PC-9 (cell line): ENCODE measurements around the gene PRR29. TPM values are rescaled to one million over a fixed set of nuclear protein-coding genes. Genes with fewer than 3 reads are reported as not detected.

ENCODE experiments used
- BruUV-seq: library from RNA; stranded (reverse); fragments of 400-500 nt; replicated peaks from 2 replicates; lab custom pipeline; 2021; lab: Mats Ljungman, UMichigan
- CTCF ChIA-PET: fragments of 300-600 bp; sonication (Branson Sonifier 250); formaldehyde crosslinking; loops from one replicate; lab custom pipeline; 2022; ENCODE audit warnings: antibody characterized with exemption; lab: Charles Lee
- POLR2A ChIA-PET: fragments of 300-600 bp; sonication (Branson Sonifier 250); formaldehyde crosslinking; loops from one replicate; lab custom pipeline; 2022; ENCODE audit warnings: antibody characterized with exemption; ENCODE audit not compliant: unreplicated experiment; lab: Charles Lee
- DNase-seq, 2 experiments: peaks; one replicate each; pipeline versions ENCODE4 v3.0.0 to v3.0.0-alpha.2; 2015 to 2022; ENCODE audit warnings: mixed read lengths in 1 of 2
- H2AFZ ChIP-seq: fragments of 200-600 bp; sonication (generic); 2 replicates; pipeline ENCODE4 v1.8.1; 2017; ENCODE audit warnings: antibody characterized with exemption
- H3F3A ChIP-seq: fragments of 200-600 bp; sonication (generic); 2 replicates; pipeline ENCODE4 v1.8.1; 2017; ENCODE audit warnings: antibody characterized with exemption, mild to moderate bottlenecking, low read depth; ENCODE audit not compliant: insufficient read depth
- H3K27ac ChIP-seq: fragments of 200-600 bp; sonication (generic); 2 replicates; pipeline ENCODE4 v1.6.1; 2016; ENCODE audit warnings: mixed run types
- H3K27me3 ChIP-seq: fragments of 200-600 bp; sonication (generic); 2 replicates; pipeline ENCODE4 v1.6.1; 2016; ENCODE audit warnings: low read depth, mixed run types; ENCODE audit not compliant: insufficient read depth
- H3K36me3 ChIP-seq: fragments of 200-600 bp; sonication (generic); 2 replicates; pipeline ENCODE4 v1.6.1; 2016; ENCODE audit warnings: low read depth, mixed run types
- H3K4me1 ChIP-seq: fragments of 200-600 bp; sonication (generic); replicated peaks from 2 replicates; pipeline ENCODE4 v1.6.1; 2016; ENCODE audit warnings: mixed run types; ENCODE audit not compliant: insufficient read depth
- H3K4me2 ChIP-seq: fragments of 200-600 bp; sonication (generic); 2 replicates; pipeline ENCODE4 v1.6.1; 2017; ENCODE audit warnings: mixed run types
- H3K4me3 ChIP-seq: fragments of 200-600 bp; sonication (generic); 2 replicates; pipeline ENCODE4 v1.6.1; 2016; ENCODE audit warnings: mixed run types
- H3K79me2 ChIP-seq: fragments of 200-600 bp; sonication (generic); 2 replicates; pipeline ENCODE4 v1.6.1; 2017; ENCODE audit warnings: low read depth, mixed run types
- H3K9me2 ChIP-seq: fragments of 200-600 bp; sonication (generic); 2 replicates; pipeline ENCODE4 v1.8.1; 2017; ENCODE audit warnings: mild to moderate bottlenecking; ENCODE audit not compliant: insufficient read depth
- H3K9me3 ChIP-seq: fragments of 200-600 bp; sonication (generic); 2 replicates; pipeline ENCODE4 v1.8.1; 2016; ENCODE audit warnings: low read depth; ENCODE audit not compliant: insufficient read depth
- H4K20me1 ChIP-seq: fragments of 200-600 bp; sonication (generic); 2 replicates; pipeline ENCODE4 v1.8.1; 2017; ENCODE audit not compliant: insufficient read depth
- CTCF ChIP-seq: fragments of 200-600 bp; sonication (generic); conservative IDR thresholded peaks from 2 replicates; pipeline ENCODE4 v1.6.1; 2017; ENCODE audit warnings: mixed run types, antibody characterized with exemption, mild to moderate bottlenecking, moderate library complexity
- EZH2 ChIP-seq: fragments of 200-600 bp; sonication (generic); IDR thresholded peaks from 2 replicates; pipeline ENCODE4 v1.8.0; 2017; ENCODE audit warnings: antibody characterized with exemption, low read depth
- intact Hi-C: fragments of 100-400 bp; cut with micrococcal nuclease; formaldehyde crosslinking; loops from one replicate; pipeline ENCODE4 v1.10.0; 2022; ENCODE audit not compliant: unreplicated experiment
- total RNA-seq: library from RNA; stranded (reverse); gene quantifications from 2 replicates; pipeline ENCODE4 v1.2.3, GENCODE V29; 2021

PRR29 gene
- total RNA-seq, 1 experiment from 2014 or later: 2.4 TPM

GRCh38 chr17:64008346-64008745, 10.2 kb downstream of the PRR29 start:
- TF ChIP-seq CTCF (no peak), EZH2 (no peak)
- Histone ChIP-seq H3K4me2 (no peak overlapping the region; the same call in 1 of the 2 replicates), H3K27me3 (no peaks in the 10 kb centered on the region), H3F3A (peaks cover 31% of the 10 kb centered on the region), H3K9me2 (no peaks in the 10 kb centered on the region), H3K4me3 (no peak overlapping the region), H4K20me1 (no peaks in the 10 kb centered on the region), H3K79me2 (no peaks in the 10 kb centered on the region), H3K9me3 (no peaks in the 10 kb centered on the region; the same call in 1 of the 2 replicates), H2AFZ (no peak overlapping the region), H3K36me3 (no peaks in the 10 kb centered on the region), H3K27ac (peak overlapping the region; percentile 62; the same call in 1 of the 2 replicates), H3K4me1 (peaks cover 57% of the 10 kb centered on the region)
- POLR2A ChIA-PET: no interaction called here
- intact Hi-C loops: no loop called here
- CTCF ChIA-PET: no interaction called here
- no TSS peak for BruUV-seq
- DNase-seq: no peak

- peaks cover 57% of the 10 kb centered on the region for H3K4me1 ChIP-seq
- CTCF ChIA-PET: interaction anchor here (0.6 kb wide), 1 partner anchor 166 kb away, joined by 4 read pairs; no protein-coding TSS in a partner anchor
- H3K36me3 ChIP-seq: no peaks in the 10 kb centered on the region
- no TSS peak for BruUV-seq
- POLR2A ChIA-PET: no interaction called here
- peak overlapping the region; percentile 62 for H3K27ac ChIP-seq
- peak overlapping the region; percentile 56 for H3K4me2 ChIP-seq
- intact Hi-C loops: no loop called here
- no peaks in the 10 kb centered on the region for H3K9me2 ChIP-seq
- H4K20me1 ChIP-seq: no peaks in the 10 kb centered on the region
- H2AFZ ChIP-seq: no peak overlapping the region
- H3F3A ChIP-seq: peaks cover 31% of the 10 kb centered on the region
- H3K9me3 ChIP-seq: no peaks in the 10 kb centered on the region; the same call in 1 of the 2 replicates
- no peaks in the 10 kb centered on the region for H3K79me2 ChIP-seq
- H3K4me3 ChIP-seq: no peak overlapping the region
- no peak for DNase-seq
- no peak for TF ChIP-seq CTCF
- TF ChIP-seq EZH2: no peak
- no peaks in the 10 kb centered on the region for H3K27me3 ChIP-seq
These were observed 10.7 kb downstream of the PRR29 start for GRCh38 chr17:64008830-64009229.

- H3K79me2 ChIP-seq: no peaks in the 10 kb centered on the region
- no peaks in the 10 kb centered on the region; the same call in 1 of the 2 replicates for H3K9me3 ChIP-seq
- H3K4me2 ChIP-seq: peak overlapping the region; percentile 56
- H3K36me3 ChIP-seq: no peaks in the 10 kb centered on the region
- peaks cover 31% of the 10 kb centered on the region for H3F3A ChIP-seq
- H3K27me3 ChIP-seq: no peaks in the 10 kb centered on the region
- H3K4me3 ChIP-seq: peak overlapping the region; percentile 5; the same call in 1 of the 2 replicates
- peaks cover 57% of the 10 kb centered on the region for H3K4me1 ChIP-seq
- no peaks in the 10 kb centered on the region for H3K9me2 ChIP-seq
- POLR2A ChIA-PET: interaction anchor here (0.6 kb wide), 1 partner anchor 30 kb away, joined by 5 read pairs; no protein-coding TSS in a partner anchor
- no peak overlapping the region for H2AFZ ChIP-seq
- CTCF ChIA-PET: interaction anchor here (0.6 kb wide), 1 partner anchor 167 kb away, joined by 4 read pairs; no protein-coding TSS in a partner anchor
- DNase-seq: peak in 1 of 2 experiments; percentile 84
- intact Hi-C loops: no loop called here
- no peaks in the 10 kb centered on the region for H4K20me1 ChIP-seq
- TF ChIP-seq EZH2 (no peak), CTCF (no peak)
- H3K27ac ChIP-seq: peak overlapping the region; percentile 62
- no TSS peak for BruUV-seq
These were observed 11.6 kb downstream of the PRR29 start for GRCh38 chr17:64009571-64010402.
